ENCODE data around the gene PARP1. TPM values are rescaled to one million over a fixed set of nuclear protein-coding genes. Genes with fewer than 3 reads are reported as not detected.

The PARP1 gene
- total RNA-seq, 1 experiment from 2014 or later, result 213 TPM

DNA sequence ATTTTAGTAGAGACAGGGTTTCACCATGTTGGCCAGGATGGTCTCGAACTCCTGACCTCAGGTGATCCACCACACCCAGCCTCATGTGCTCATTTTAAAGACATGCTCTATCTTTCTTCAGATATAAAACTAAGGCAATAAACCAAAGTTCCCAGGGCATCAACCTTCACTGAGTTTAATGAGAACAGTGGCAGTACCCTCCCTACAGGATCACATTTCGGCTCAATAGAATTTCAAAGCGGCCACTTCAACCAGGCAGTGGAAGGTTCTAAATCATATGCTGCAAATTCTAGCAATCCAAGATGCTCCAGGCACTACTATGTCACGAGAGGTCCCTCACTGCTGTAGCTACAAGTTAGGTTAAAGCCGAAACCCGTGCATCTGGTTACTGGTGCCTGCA lies 45.5 kb downstream of the PARP1 start:
- no peak overlapping the region for H3K9ac ChIP-seq (ENCODE audit: low read length)
- H3K27me3 ChIP-seq (ENCODE audit: insufficient read depth, low read length), result no peaks in the 10 kb centered on the region
- no peak for DNase-seq (ENCODE audit: low read depth, low spot score)
- no peak overlapping the region for H3K4me3 ChIP-seq (replicated peaks in 1 of 2; ENCODE audit: low read depth in 1 of 2, low read length in 2 of 2)
- no peak overlapping the region for H2AFZ ChIP-seq (ENCODE audit: low read depth, low read length, poor library complexity, severe bottlenecking)
- H4K20me1 ChIP-seq (ENCODE audit: insufficient read depth), result no peaks in the 10 kb centered on the region
- no peaks in the 10 kb centered on the region for H3K79me2 ChIP-seq (ENCODE audit: insufficient read depth, low read length)
- no peak for TF ChIP-seq ZNF274 (IDR thresholded peaks at IDR 0.05; ENCODE audit: low read depth, low read length)
- no peak for TF ChIP-seq SP1 (IDR thresholded peaks at IDR 0.05; ENCODE audit: low read depth)
- no peak for TF ChIP-seq SIN3A (IDR thresholded peaks at IDR 0.05; ENCODE audit: low read depth)
- TF ChIP-seq, protein P1, sequence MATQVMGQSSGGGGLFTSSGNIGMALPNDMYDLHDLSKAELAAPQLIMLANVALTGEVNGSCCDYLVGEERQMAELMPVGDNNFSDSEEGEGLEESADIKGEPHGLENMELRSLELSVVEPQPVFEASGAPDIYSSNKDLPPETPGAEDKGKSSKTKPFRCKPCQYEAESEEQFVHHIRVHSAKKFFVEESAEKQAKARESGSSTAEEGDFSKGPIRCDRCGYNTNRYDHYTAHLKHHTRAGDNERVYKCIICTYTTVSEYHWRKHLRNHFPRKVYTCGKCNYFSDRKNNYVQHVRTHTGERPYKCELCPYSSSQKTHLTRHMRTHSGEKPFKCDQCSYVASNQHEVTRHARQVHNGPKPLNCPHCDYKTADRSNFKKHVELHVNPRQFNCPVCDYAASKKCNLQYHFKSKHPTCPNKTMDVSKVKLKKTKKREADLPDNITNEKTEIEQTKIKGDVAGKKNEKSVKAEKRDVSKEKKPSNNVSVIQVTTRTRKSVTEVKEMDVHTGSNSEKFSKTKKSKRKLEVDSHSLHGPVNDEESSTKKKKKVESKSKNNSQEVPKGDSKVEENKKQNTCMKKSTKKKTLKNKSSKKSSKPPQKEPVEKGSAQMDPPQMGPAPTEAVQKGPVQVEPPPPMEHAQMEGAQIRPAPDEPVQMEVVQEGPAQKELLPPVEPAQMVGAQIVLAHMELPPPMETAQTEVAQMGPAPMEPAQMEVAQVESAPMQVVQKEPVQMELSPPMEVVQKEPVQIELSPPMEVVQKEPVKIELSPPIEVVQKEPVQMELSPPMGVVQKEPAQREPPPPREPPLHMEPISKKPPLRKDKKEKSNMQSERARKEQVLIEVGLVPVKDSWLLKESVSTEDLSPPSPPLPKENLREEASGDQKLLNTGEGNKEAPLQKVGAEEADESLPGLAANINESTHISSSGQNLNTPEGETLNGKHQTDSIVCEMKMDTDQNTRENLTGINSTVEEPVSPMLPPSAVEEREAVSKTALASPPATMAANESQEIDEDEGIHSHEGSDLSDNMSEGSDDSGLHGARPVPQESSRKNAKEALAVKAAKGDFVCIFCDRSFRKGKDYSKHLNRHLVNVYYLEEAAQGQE (IDR thresholded peaks at IDR 0.05; ENCODE audit: low read depth), result no peak
- no peak for TF ChIP-seq CBX3 (IDR thresholded peaks at IDR 0.05; ENCODE audit: low read depth)
- TF ChIP-seq, protein P2, sequence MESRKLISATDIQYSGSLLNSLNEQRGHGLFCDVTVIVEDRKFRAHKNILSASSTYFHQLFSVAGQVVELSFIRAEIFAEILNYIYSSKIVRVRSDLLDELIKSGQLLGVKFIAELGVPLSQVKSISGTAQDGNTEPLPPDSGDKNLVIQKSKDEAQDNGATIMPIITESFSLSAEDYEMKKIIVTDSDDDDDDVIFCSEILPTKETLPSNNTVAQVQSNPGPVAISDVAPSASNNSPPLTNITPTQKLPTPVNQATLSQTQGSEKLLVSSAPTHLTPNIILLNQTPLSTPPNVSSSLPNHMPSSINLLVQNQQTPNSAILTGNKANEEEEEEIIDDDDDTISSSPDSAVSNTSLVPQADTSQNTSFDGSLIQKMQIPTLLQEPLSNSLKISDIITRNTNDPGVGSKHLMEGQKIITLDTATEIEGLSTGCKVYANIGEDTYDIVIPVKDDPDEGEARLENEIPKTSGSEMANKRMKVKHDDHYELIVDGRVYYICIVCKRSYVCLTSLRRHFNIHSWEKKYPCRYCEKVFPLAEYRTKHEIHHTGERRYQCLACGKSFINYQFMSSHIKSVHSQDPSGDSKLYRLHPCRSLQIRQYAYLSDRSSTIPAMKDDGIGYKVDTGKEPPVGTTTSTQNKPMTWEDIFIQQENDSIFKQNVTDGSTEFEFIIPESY (IDR thresholded peaks at IDR 0.05; ENCODE audit: extremely low read depth, insufficient replicate concordance, low read length), result no peak
- TF ChIP-seq ELF1 (IDR thresholded peaks at IDR 0.05; ENCODE audit: borderline replicate concordance, low read depth), result no peak
- TF ChIP-seq, protein P3, sequence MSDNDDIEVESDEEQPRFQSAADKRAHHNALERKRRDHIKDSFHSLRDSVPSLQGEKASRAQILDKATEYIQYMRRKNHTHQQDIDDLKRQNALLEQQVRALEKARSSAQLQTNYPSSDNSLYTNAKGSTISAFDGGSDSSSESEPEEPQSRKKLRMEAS (IDR thresholded peaks at IDR 0.05), result no peak
- TF ChIP-seq FOSL1 (IDR thresholded peaks at IDR 0.05; ENCODE audit: low read depth), result no peak
- TF ChIP-seq EZH2phosphoT487 (IDR thresholded peaks at IDR 0.05; ENCODE audit: borderline replicate concordance), result no peak
- no peak for TF ChIP-seq TCF7L2 (IDR thresholded peaks at IDR 0.05; ENCODE audit: borderline replicate concordance, extremely low read depth, insufficient read depth, insufficient read length)
- TF ChIP-seq EZH2 (IDR thresholded peaks at IDR 0.05), result no peak
- no peak for TF ChIP-seq SRF (IDR thresholded peaks at IDR 0.05; ENCODE audit: low read depth)
- no peak for TF ChIP-seq EGR1 (IDR thresholded peaks at IDR 0.05; ENCODE audit: low read depth)
- no peak for TF ChIP-seq POLR2A (IDR thresholded peaks at IDR 0.05; ENCODE audit: borderline replicate concordance, extremely low read depth, insufficient read depth, insufficient read length)
- no peak for TF ChIP-seq RAD21 (IDR thresholded peaks at IDR 0.05; ENCODE audit: low read depth)
- no peak for TF ChIP-seq CTCF (IDR thresholded peaks at IDR 0.05 in 2 of 3, conservative IDR thresholded peaks at IDR 0.05 in 1 of 3; ENCODE audit: borderline replicate concordance in 1 of 3, insufficient read depth in 1 of 3, low read depth in 2 of 3, low read length in 2 of 3)
- TF ChIP-seq JUND (IDR thresholded peaks at IDR 0.05), result no peak
- TF ChIP-seq POLR2AphosphoS5 (IDR thresholded peaks at IDR 0.05; ENCODE audit: low read depth, low read length), result no peak
- no peak for ATAC-seq
- H3K4me2 ChIP-seq (ENCODE audit: low read length), result no peak overlapping the region
- RAD21 ChIA-PET (ENCODE audit: low non-redundant PET in 1 of 2, low total read pairs in 2 of 2, uncharacterized antibody in 2 of 2, unreplicated experiment in 2 of 2), result no interaction called here
- peaks cover 41 to 44% of the 10 kb centered on the region in 2 experiments; a peak in 3 of 4 replicates for H3K36me3 ChIP-seq (ENCODE audit: control insufficient read depth in 1 of 2, insufficient read depth in 2 of 2, low read length in 2 of 2)
- H3K9me3 ChIP-seq (ENCODE audit: control insufficient read depth in 1 of 2, insufficient read depth in 1 of 2, low read depth in 1 of 2, low read length in 2 of 2), result no peaks in the 10 kb centered on the region
- H3K27ac ChIP-seq (ENCODE audit: low read depth, low read length), result no peak overlapping the region
- intact Hi-C loops (cut with micrococcal nuclease), result no loop called here
- no peaks in the 10 kb centered on the region for H3K4me1 ChIP-seq (ENCODE audit: control insufficient read depth in 1 of 2, insufficient read depth in 2 of 2, low read length in 2 of 2)
- BruUV-seq (replicated peaks), result no TSS peak
- H3K9me2 ChIP-seq (ENCODE audit: insufficient read depth), result no peaks in the 10 kb centered on the region
- CTCF ChIA-PET, result no interaction called here
- POLR2A ChIA-PET, result no interaction called here

Data from HCT116 (cell line).